CD4-positive, alpha-beta T cell (primary cell): ENCODE results near the gene GRID1. TPM values are rescaled to one million over a fixed set of nuclear protein-coding genes. Genes with fewer than 3 reads are reported as not detected.

Experiments used
- ATAC-seq: fragments of 200-7000 bp; cut with Tn5 transposase; one replicate; pipeline ENCODE4 v1.10.0; 2022; ENCODE audit warnings: mild to moderate bottlenecking; ENCODE audit not compliant: poor library complexity
- CTCF ChIA-PET: fragments of 350-600 bp; sonication (Branson Sonifier 250); formaldehyde crosslinking; loops from one replicate; lab custom pipeline; 2021; ENCODE audit warnings: antibody characterized with exemption, inconsistent platforms; lab: Charles Lee
- POLR2A ChIA-PET: fragments of 350-600 bp; sonication (Branson Sonifier 250); formaldehyde crosslinking; loops from one replicate; lab custom pipeline; 2021; ENCODE audit warnings: antibody characterized with exemption, inconsistent platforms; lab: Charles Lee
- DNase-seq, 14 experiments: peaks; one replicate each; pipeline ENCODE4 v3.0.0-alpha.2; 2013 to 2020; ENCODE audit warnings: mixed read lengths in 2 of 14
- H3K27ac ChIP-seq, 2 donors: one replicate each; pipeline versions ENCODE4 v1.5.1 to v1.7.0; 2013; ENCODE audit warnings: low read length in 2 of 2, low read depth in 1 of 2, mild to moderate bottlenecking in 1 of 2
- H3K27me3 ChIP-seq, 2 experiments: 1 replicate in 1 of 2; 2 replicates in 1 of 2; pipeline versions ENCODE4 v1.6.1 to v1.7.0; 2013; ENCODE audit warnings: low read length in 2 of 2, control low read depth in 1 of 2, mild to moderate bottlenecking in 1 of 2, moderate library complexity in 1 of 2; ENCODE audit not compliant: insufficient read depth in 2 of 2, control insufficient read depth in 1 of 2
- H3K36me3 ChIP-seq: one replicate; pipeline ENCODE4 v1.6.1; 2013; ENCODE audit warnings: low read length, control low read depth; ENCODE audit not compliant: insufficient read depth
- H3K4me1 ChIP-seq: one replicate; pipeline ENCODE4 v1.6.1; 2013; ENCODE audit warnings: low read length, control low read depth; ENCODE audit not compliant: insufficient read depth
- H3K4me3 ChIP-seq: one replicate; pipeline ENCODE4 v1.5.1; 2013; ENCODE audit warnings: mild to moderate bottlenecking, low read length, moderate library complexity
- H3K9me3 ChIP-seq, 2 experiments: 1 replicate in 1 of 2; 2 replicates in 1 of 2; pipeline versions ENCODE4 v1.6.1 to v1.7.0; 2013; ENCODE audit warnings: low read length in 2 of 2, mild to moderate bottlenecking in 2 of 2, control low read depth in 1 of 2, moderate library complexity in 1 of 2; ENCODE audit not compliant: control insufficient read depth in 1 of 2, insufficient read depth in 1 of 2
- H3K27ac Mint-ChIP-seq: one replicate; pipeline ENCODE4 v1.8.0; 2020; ENCODE audit warnings: mixed read lengths
- H3K27me3 Mint-ChIP-seq: one replicate; pipeline ENCODE4 v1.8.0; 2021; ENCODE audit warnings: mixed read lengths
- H3K36me3 Mint-ChIP-seq: one replicate; pipeline ENCODE4 v1.8.0; 2021; ENCODE audit warnings: low read depth, mixed read lengths
- H3K4me1 Mint-ChIP-seq: one replicate; pipeline ENCODE4 v1.8.0; 2021; ENCODE audit warnings: low read depth, mixed read lengths
- H3K4me3 Mint-ChIP-seq: one replicate; pipeline ENCODE4 v1.8.0; 2020; ENCODE audit warnings: mild to moderate bottlenecking, mixed read lengths
- H3K9me3 Mint-ChIP-seq: one replicate; pipeline ENCODE4 v1.8.0; 2020; ENCODE audit warnings: mixed read lengths
- intact Hi-C, 2 experiments: fragments of 100-400 bp; cut with DNase I in 1 of 2; cut with micrococcal nuclease in 1 of 2; formaldehyde crosslinking; loops; one replicate each; pipeline versions ENCODE4 v1.15.1 to v1.9.0; 2023 to 2025; cut with DNase I, micrococcal nuclease
- total RNA-seq, 174 experiments: library from RNA in 2 of 174; stranded (reverse) in 2 of 174; gene quantifications; one replicate each; pipeline ENCODE4 v1.2.3 and lab custom pipeline; 2021 to 2026
- TF ChIP-seq, protein P1 (sequence below): fragments of 200-600 bp; IDR thresholded peaks from one replicate; pipeline ENCODE4 v1.8.0; 2022; ENCODE audit warnings: antibody characterized with exemption, mild to moderate bottlenecking

The GRID1 gene
- total RNA-seq, 2 experiments from 2014 or later, result not detected

DNA sequence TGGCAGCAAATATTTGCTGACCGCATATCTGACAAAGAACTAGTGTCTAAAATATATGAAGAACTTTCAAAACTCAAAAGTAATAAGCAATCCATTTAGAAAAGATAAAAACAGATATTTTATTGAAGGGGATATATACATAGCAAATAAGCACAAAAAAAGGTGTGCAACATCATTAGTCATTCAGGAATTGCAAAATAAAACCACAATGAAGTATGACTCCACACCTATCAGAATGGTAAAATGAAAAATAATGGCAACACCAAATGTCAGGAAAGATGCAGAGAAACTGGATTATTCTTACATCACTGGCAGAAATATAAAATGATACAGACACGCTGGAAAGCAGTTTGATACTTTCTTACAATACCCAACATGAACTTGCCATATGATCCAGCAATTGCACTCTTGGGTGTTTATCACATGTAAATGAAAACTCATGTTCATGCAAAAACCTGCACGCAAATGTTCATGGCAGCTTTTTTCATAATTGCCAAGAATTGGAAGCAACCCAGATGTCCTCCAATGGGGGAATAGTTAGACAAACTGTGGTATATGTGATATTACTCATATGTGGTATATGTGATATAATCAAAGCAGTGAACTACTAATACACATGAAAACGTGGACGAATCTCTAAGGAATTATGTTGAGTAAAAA lies 645.5 kb downstream of the GRID1 start:
- ChIA-PET CTCF (no interaction called here), POLR2A (no interaction called here)
- DNase-seq (no peak), ATAC-seq (no peak)
- no peak overlapping the region for H3K27ac Mint-ChIP-seq
- H3K27me3 Mint-ChIP-seq, result no peaks in the 10 kb centered on the region
- H3K4me3 ChIP-seq, result no peak overlapping the region
- H3K9me3 Mint-ChIP-seq, result no peaks in the 10 kb centered on the region
- H3K36me3 ChIP-seq, result no peaks in the 10 kb centered on the region
- TF ChIP-seq, protein P1, sequence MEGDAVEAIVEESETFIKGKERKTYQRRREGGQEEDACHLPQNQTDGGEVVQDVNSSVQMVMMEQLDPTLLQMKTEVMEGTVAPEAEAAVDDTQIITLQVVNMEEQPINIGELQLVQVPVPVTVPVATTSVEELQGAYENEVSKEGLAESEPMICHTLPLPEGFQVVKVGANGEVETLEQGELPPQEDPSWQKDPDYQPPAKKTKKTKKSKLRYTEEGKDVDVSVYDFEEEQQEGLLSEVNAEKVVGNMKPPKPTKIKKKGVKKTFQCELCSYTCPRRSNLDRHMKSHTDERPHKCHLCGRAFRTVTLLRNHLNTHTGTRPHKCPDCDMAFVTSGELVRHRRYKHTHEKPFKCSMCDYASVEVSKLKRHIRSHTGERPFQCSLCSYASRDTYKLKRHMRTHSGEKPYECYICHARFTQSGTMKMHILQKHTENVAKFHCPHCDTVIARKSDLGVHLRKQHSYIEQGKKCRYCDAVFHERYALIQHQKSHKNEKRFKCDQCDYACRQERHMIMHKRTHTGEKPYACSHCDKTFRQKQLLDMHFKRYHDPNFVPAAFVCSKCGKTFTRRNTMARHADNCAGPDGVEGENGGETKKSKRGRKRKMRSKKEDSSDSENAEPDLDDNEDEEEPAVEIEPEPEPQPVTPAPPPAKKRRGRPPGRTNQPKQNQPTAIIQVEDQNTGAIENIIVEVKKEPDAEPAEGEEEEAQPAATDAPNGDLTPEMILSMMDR, result no peak
- H3K9me3 ChIP-seq, result peaks cover 0 to 5% of the 10 kb centered on the region in 2 experiments
- H3K27ac ChIP-seq, result no peak overlapping the region
- no peaks in the 10 kb centered on the region for H3K27me3 ChIP-seq
- no peaks in the 10 kb centered on the region for H3K36me3 Mint-ChIP-seq
- H3K4me1 Mint-ChIP-seq, result no peaks in the 10 kb centered on the region
- H3K4me1 ChIP-seq, result no peaks in the 10 kb centered on the region
- H3K4me3 Mint-ChIP-seq, result no peak overlapping the region
- intact Hi-C loops, result no loop called here

DNA sequence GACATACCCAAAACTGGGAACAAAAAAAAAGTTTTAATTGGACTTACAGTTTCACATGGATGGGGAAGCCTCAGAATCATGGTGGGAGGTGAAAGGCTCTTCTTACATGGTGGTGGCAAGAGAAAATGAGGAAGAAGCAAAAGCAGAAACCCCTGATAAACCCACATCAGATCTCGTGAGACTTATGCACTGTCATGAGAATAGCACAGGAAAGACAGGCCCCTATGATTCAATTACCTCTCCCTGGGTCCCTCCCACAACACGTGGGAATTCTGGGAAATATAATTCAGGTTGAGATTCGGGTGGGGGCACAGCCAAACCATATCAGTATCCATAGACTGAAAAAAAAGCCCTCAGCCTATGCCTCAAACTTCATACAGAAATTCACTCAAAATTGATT lies 647.2 kb downstream of the GRID1 start:
- DNase-seq, result no peak
- no peak overlapping the region for H3K4me3 ChIP-seq
- no peaks in the 10 kb centered on the region for H3K27me3 Mint-ChIP-seq
- no peak for ATAC-seq
- CTCF ChIA-PET, result no interaction called here
- H3K9me3 Mint-ChIP-seq, result no peaks in the 10 kb centered on the region
- no peaks in the 10 kb centered on the region for H3K36me3 ChIP-seq
- TF ChIP-seq, protein P1, result no peak
- no peaks in the 10 kb centered on the region for H3K4me1 ChIP-seq
- H3K27ac ChIP-seq, result no peak overlapping the region
- peaks cover 0 to 5% of the 10 kb centered on the region in 2 experiments for H3K9me3 ChIP-seq
- H3K36me3 Mint-ChIP-seq, result no peaks in the 10 kb centered on the region
- no peak overlapping the region for H3K27ac Mint-ChIP-seq
- H3K27me3 ChIP-seq, result no peaks in the 10 kb centered on the region
- no peaks in the 10 kb centered on the region for H3K4me1 Mint-ChIP-seq
- H3K4me3 Mint-ChIP-seq, result no peak overlapping the region
- POLR2A ChIA-PET, result no interaction called here
- intact Hi-C loops, result loop anchor here in 1 of 2 experiments (10.0 kb wide), 1 partner anchor 1845 kb away; no protein-coding TSS in a partner anchor

DNA sequence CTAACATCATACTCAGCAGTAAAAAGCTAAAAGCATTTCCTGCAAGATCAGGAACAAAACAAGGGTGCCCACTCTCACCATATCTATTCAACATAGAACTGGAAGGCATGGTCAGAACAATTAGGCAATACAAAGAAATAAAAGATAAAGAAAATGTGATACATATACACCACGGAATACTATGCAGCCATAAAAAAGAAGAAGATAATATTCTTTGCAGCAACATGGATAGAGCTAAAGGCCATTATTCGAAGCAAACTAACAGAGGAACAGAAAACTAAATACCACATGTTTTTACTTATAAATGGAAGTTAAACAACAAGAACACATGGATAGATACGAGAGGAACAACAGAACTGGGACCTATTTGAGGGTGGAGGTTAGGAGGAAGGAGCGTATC lies 652.7 kb downstream of the GRID1 start:
- no peaks in the 10 kb centered on the region for H3K36me3 Mint-ChIP-seq
- intact Hi-C loops, result loop anchor here in 1 of 2 experiments (10.0 kb wide), 1 partner anchor 1851 kb away; no protein-coding TSS in a partner anchor
- H3K4me1 Mint-ChIP-seq, result no peaks in the 10 kb centered on the region
- H3K9me3 Mint-ChIP-seq, result no peaks in the 10 kb centered on the region
- Histone ChIP-seq H3K4me3 (no peak overlapping the region), H3K27ac (no peak overlapping the region), H3K27me3 (no peaks in the 10 kb centered on the region), H3K9me3 (peaks cover 0 to 5% of the 10 kb centered on the region in 2 experiments), H3K36me3 (no peaks in the 10 kb centered on the region), H3K4me1 (no peaks in the 10 kb centered on the region)
- no peak overlapping the region for H3K27ac Mint-ChIP-seq
- no peak for DNase-seq
- ChIA-PET POLR2A (no interaction called here), CTCF (no interaction called here)
- no peaks in the 10 kb centered on the region for H3K27me3 Mint-ChIP-seq
- H3K4me3 Mint-ChIP-seq, result no peak overlapping the region
- no peak for ATAC-seq
- TF ChIP-seq, protein P1, result no peak
